Natural killer cell treated with Interleukin-12 subunit alpha and Interleukin-12 subunit beta and Interleukin-15 and Interleukin-18, amount 100 ng/mL, for 72 hours (primary cell): Measurements from ENCODE around the gene RARG. TPM values are rescaled to one million over a fixed set of nuclear protein-coding genes. Genes with fewer than 3 reads are reported as not detected.

ENCODE experiments used
- ATAC-seq, 2 donors: fragments of 150-1000 bp; cut with Tn5 transposase in 1 of 2; sonication (Bioruptor Pico), chemical (Tn5 transposase) in 1 of 2; 2 replicates each; pipeline ENCODE4 v1.10.0; 2021
- DNase-seq: peaks from one replicate; pipeline ENCODE4 v3.0.0; 2022; ENCODE audit warnings: low spot score
- H3K27ac Mint-ChIP-seq, 2 donors: 1 replicate in 1 of 2; 2 replicates in 1 of 2; pipeline ENCODE4 v1.8.0; 2022; ENCODE audit warnings: mixed read lengths in 2 of 2, mild to moderate bottlenecking in 1 of 2, moderate library complexity in 1 of 2
- H3K27me3 Mint-ChIP-seq, 2 donors: 1 replicate in 1 of 2; 2 replicates in 1 of 2; pipeline ENCODE4 v1.8.0; 2022; ENCODE audit warnings: mixed read lengths in 2 of 2
- H3K36me3 Mint-ChIP-seq: one replicate; pipeline ENCODE4 v1.8.0; 2022; ENCODE audit warnings: mixed read lengths
- H3K4me1 Mint-ChIP-seq, 2 donors: 1 replicate in 1 of 2; 2 replicates in 1 of 2; pipeline ENCODE4 v1.8.0; 2022; ENCODE audit warnings: low read depth in 2 of 2, mixed read lengths in 2 of 2, mild to moderate bottlenecking in 1 of 2
- H3K4me3 Mint-ChIP-seq: one replicate; pipeline ENCODE4 v1.8.0; 2022; ENCODE audit warnings: mixed read lengths
- H3K9me3 Mint-ChIP-seq: 2 replicates; pipeline ENCODE4 v1.8.0; 2022; ENCODE audit warnings: mixed read lengths
- total RNA-seq, 2 donors: library from RNA; stranded (reverse); gene quantifications; one replicate each; pipeline ENCODE4 v1.2.3, GENCODE V29; 2022

RARG gene
- total RNA-seq, 2 donors from 2014 or later = 5.8 to 13.3 TPM

DNA sequence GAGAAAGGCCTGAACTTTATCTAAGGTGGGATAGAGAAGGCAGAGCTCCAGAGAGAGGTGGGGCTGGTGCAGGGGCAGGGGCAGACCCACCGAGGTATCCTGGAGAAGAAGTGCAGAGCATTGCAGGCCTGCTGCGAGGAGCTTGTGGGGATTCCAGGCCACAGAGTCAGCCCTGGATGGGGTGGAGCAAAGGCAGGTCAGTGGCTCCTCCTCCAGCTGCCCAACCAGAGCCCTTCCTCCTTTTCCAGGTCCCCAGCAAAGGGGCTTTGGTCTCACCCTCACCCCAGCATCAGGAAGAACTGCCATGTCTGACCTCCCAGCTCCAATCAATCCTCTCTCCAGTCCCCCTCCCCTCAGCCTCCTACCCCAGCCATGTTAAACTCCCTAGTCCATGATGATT lies 71.3 kb downstream of the RARG start:
- ATAC-seq = no peak
- no peaks in the 10 kb centered on the region for H3K27me3 Mint-ChIP-seq
- no peaks in the 10 kb centered on the region for H3K36me3 Mint-ChIP-seq
- H3K4me1 Mint-ChIP-seq = peaks cover 8% of the 10 kb centered on the region in 2 donors
- DNase-seq = no peak
- H3K9me3 Mint-ChIP-seq = no peaks in the 10 kb centered on the region
- H3K27ac Mint-ChIP-seq = no peak overlapping the region
- no peak overlapping the region for H3K4me3 Mint-ChIP-seq

Other genes starting within 250 kb of the RARG start
- 100 to 1,000 TPM; 340 to 372 TPM for gene EIF4B, start 225.8 kb downstream of the RARG start, total RNA-seq
- gene TNS2, start 182.1 kb downstream of the RARG start, total RNA-seq = 1 to 10 TPM; 2.4 to 2.8 TPM
- 10 to 100 TPM; 56.5 to 60.3 TPM for gene SPRYD3, start 152.8 kb downstream of the RARG start, total RNA-seq
- gene IGFBP6, start 134.5 kb downstream of the RARG start, total RNA-seq = not detected
- gene SOAT2, start 128.7 kb downstream of the RARG start, total RNA-seq = under 1 TPM in 1 of 2 donors, not detected in 1; 0.26 TPM
- 10 to 100 TPM; 34.6 to 53.1 TPM for gene ZNF740, start 51.5 kb downstream of the RARG start, total RNA-seq
- gene CSAD, start 51.3 kb downstream of the RARG start, total RNA-seq = 10 to 100 TPM; 26.0 to 43.2 TPM
- 10 to 100 TPM; 53.0 to 81.0 TPM for gene ITGB7, start 25.0 kb downstream of the RARG start, total RNA-seq
- gene ESPL1, start 36.1 kb upstream of the RARG start, total RNA-seq = 100 to 1,000 TPM in 1 of 2 donors, 10 to 100 TPM in 1; 35.2 to 127 TPM
- 100 to 1,000 TPM; 199 to 233 TPM for gene PFDN5, start 63.3 kb upstream of the RARG start, total RNA-seq
- gene MYG1, start 67.5 kb upstream of the RARG start, total RNA-seq = 10 to 100 TPM; 55.8 to 72.9 TPM
- 10 to 100 TPM; 56.7 to 96.2 TPM for gene AAAS, start 89.4 kb upstream of the RARG start, total RNA-seq
- gene SP7, start 104.1 kb upstream of the RARG start, total RNA-seq = not detected
- gene SP1, start 148.0 kb upstream of the RARG start, total RNA-seq = 10 to 100 TPM; 56.8 to 68.1 TPM
- not detected for gene AMHR2, start 191.6 kb upstream of the RARG start, total RNA-seq
- 100 to 1,000 TPM; 206 to 353 TPM for gene PRR13, start 209.5 kb upstream of the RARG start, total RNA-seq
- gene PCBP2, start 219.9 kb upstream of the RARG start, total RNA-seq = 100 to 1,000 TPM; 641 to 747 TPM